ENCODE data around the gene TMTC2. TPM values are rescaled to one million over a fixed set of nuclear protein-coding genes. Genes with fewer than 3 reads are reported as not detected.

The TMTC2 gene
- total and polyA plus RNA-seq, 2 donors (not counting 3 experiments of a cell fraction or from before 2014, with no cell fraction given): 4.1 to 7.8 TPM

DNA sequence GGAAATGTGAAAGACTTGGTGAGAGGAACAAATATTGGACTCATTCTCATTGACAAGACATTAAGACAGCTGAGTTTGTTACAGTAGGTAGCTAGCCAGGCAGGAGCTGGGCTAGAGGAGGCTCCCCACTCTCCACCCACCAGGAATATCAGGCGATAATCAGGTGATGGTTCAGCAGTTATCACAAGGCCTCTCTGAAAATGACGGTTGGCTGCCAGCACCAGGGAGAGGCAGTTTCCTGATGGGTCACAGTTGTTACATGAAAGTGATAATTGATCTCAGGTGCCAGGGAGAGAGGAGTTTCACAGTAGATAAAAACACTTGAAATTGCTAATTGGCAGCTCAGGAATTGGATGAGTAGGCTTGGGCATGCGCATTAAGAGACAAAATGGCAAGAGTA is 116.5 kb downstream of the TMTC2 start:
- dilution Hi-C loops (cut with MboI; ENCODE audit: extremely low pct_ligation_motif_present, low sequenced_read_pairs) (no loop called here), intact Hi-C loops (cut with micrococcal nuclease) (no loop called here)
- H3K4me2 ChIP-seq (ENCODE audit: insufficient read depth, low read length): no peak overlapping the region
- H3K27me3 ChIP-seq (ENCODE audit: control insufficient read depth in 2 of 2, insufficient read depth in 2 of 2, low read length in 2 of 2): no peaks in the 10 kb centered on the region
- no TSS peak for BruUV-seq (replicated peaks)
- H3K9ac ChIP-seq (replicated peaks; ENCODE audit: extremely low read depth, insufficient read depth, low read length): no peak overlapping the region
- no peaks in the 10 kb centered on the region for H4K20me1 ChIP-seq (replicated peaks; ENCODE audit: control insufficient read depth, extremely low read depth, insufficient read depth, low read length)
- no peak overlapping the region for H3K4me3 ChIP-seq (replicated peaks in 1 of 3; ENCODE audit: insufficient read depth in 1 of 3, low read depth in 1 of 3, low read length in 3 of 3)
- FAIRE-seq (no peak), DNase-seq (ENCODE audit: low read depth, low spot score) (no peak)
- H3K9me1 ChIP-seq (replicated peaks; ENCODE audit: control insufficient read depth, extremely low read depth, insufficient read depth, low read length): no peaks in the 10 kb centered on the region
- no peaks in the 10 kb centered on the region for H3K79me2 ChIP-seq (ENCODE audit: control insufficient read depth, insufficient read depth, low read length)
- CTCF ChIA-PET: no interaction called here
- no peaks in the 10 kb centered on the region for H3K9me3 ChIP-seq (replicated peaks; ENCODE audit: control insufficient read depth, insufficient read depth, low read length)
- TF ChIP-seq POLR2AphosphoS5 (IDR thresholded peaks at IDR 0.05; ENCODE audit: insufficient read depth, low read depth, low read length): no peak
- no peak for TF ChIP-seq GATA2 (IDR thresholded peaks at IDR 0.05; ENCODE audit: insufficient read depth, insufficient read length, low read depth, low read length)
- no peak for TF ChIP-seq EZH2 (IDR thresholded peaks at IDR 0.05; ENCODE audit: borderline replicate concordance, low read depth, low read length, severe bottlenecking)
- TF ChIP-seq POLR2A (IDR thresholded peaks at IDR 0.05; ENCODE audit: low read depth, low read length): no peak
- no peak for TF ChIP-seq MYC (IDR thresholded peaks at IDR 0.05; ENCODE audit: low read depth, low read length)
- TF ChIP-seq CTCF (IDR thresholded peaks at IDR 0.05; ENCODE audit: extremely low read depth in 1 of 2, insufficient read depth in 1 of 2, low read depth in 1 of 2, low read length in 2 of 2): no peak
- TF ChIP-seq FOS (IDR thresholded peaks at IDR 0.05; ENCODE audit: borderline replicate concordance, insufficient read depth, low read length): no peak
- TF ChIP-seq JUN (IDR thresholded peaks at IDR 0.05; ENCODE audit: borderline replicate concordance, insufficient read depth, insufficient read length, low read depth): no peak
- TF ChIP-seq MAX (IDR thresholded peaks at IDR 0.05; ENCODE audit: insufficient read depth, insufficient read length): no peak
- H3K4me1 ChIP-seq (ENCODE audit: control insufficient read depth, extremely low read depth, insufficient read depth, low read length): no peaks in the 10 kb centered on the region
- H2AFZ ChIP-seq (ENCODE audit: low read depth, low read length): no peak overlapping the region
- no peak overlapping the region for H3K27ac ChIP-seq (ENCODE audit: insufficient read depth, low read depth, low read length)
- POLR2A ChIA-PET: no interaction called here
- no peaks in the 10 kb centered on the region for H3K36me3 ChIP-seq (ENCODE audit: control insufficient read depth in 2 of 2, extremely low read depth in 1 of 2, insufficient read depth in 2 of 2, low read length in 2 of 2)
